ENCODE measurements around the gene OR5C1.
"Not testable (repeated sequence)": the region's sequence is repeated elsewhere in the genome, so short reads cannot be mapped to it uniquely, and the experiment has no call there.

Gene OR5C1

DNA sequence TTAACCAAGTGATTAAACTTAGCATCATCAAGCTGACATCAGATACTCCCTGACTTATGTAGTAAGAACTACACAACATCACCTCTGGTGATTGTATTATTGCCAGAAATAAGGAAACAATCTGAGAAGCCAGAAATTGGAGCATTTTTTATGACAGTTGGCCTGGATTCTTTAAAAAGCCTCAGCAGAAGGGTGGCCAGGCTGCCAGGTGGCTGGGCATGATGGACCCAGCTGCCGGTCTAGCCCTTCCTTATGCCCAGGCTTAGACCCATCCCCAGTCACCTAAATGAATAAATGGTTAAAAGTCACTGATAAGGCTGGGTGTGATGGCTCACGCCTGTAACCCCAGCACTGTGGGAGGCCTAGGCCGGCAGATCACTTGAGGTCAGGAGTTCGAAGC lies 24.0 kb downstream of the OR5C1 start:
- no peak for DNase-seq

DNA sequence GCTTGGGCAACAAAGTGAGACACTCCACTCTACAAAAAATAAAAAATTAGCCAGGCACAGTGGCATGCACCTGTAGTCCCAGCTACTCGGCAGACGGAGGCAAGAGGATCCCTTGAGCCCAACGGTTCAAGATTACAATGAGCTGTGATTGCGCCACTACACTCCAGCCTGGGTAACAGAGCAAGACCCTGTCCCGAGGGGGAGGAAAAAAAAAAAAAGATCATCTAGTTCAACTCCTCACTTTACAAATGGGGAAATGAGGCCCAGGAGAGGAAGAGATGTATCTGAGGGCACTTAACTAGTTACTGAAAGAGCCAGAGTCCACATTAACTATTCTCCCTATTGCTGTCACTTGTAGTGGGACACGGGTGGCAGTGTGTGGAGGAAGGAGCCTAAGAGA lies 25.8 kb downstream of the OR5C1 start:
- DNase-seq: no peak

DNA sequence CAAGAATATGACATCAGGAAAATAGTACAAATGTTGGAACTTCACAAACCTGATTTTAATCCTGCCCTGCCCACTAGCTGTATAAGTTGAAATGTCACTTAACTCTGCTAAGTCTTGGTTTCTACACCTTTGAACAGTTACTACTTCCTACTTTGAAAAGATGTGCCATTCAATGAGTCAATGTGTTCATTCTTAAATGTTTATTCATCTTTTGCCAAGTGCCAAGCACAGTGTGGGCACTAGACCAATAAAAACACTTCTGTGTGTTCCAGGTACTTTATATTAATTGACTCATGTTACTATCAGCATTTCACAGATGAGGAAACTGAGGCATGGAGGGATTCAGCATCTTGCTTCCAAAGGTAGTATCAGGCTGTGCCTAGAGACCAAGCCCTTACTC lies 26.8 kb downstream of the OR5C1 start:
- no peak for DNase-seq

DNA sequence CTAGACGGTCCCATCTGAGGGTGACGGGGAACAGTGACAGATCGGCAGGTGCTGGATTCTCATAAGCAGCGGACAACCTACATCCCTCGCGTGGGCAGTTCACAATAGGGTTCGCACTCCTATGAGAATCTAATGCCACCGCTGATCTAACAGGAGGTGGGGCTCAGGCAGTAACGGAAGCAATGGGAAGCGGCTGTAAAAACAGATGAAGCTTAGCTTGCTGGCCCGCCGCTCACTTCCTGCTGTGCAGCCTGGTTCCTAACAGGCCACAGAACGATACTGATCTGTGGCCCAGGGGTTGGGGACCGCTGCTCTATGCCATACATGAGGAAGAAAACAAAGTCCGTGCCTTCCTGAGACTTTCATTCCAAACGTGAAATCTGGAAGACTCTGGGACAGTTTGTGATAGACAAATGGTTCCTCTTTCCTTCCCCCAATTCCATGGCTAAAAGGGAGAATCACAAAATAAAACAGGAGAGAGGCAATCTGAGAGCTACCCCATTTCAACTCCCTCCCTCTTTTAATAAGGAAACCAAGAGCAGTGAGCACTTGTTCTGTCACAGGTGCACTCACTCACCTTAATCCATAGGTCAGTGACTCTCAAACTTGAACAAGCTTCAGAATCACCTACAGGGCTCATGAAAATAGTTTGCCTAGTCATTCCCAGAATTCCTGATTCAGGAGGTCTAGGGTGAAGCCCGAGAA lies 27.6 kb downstream of the OR5C1 start:
- peak in 4 of 5 donors; percentile 14 to 60 (median 29) for DNase-seq

DNA sequence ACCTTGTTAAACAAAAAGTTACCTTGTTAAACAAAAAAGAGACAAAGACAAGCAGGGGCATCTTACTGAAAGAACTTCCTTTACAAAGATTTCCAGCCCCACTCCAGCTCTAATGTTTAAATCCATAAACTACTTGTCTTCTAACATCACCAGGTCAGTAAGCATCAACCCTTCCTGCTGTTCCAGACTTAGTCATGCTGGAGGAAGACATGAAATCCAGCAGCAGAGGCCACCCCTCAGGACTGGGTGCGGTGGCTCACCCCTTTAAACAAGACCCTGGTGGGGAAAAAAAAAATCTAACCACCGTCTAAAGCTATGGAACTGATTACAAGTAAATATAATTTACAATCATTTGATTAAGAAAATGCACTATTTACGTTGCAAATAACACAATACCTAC lies 30.6 kb downstream of the OR5C1 start:
- DNase-seq: no peak

DNA sequence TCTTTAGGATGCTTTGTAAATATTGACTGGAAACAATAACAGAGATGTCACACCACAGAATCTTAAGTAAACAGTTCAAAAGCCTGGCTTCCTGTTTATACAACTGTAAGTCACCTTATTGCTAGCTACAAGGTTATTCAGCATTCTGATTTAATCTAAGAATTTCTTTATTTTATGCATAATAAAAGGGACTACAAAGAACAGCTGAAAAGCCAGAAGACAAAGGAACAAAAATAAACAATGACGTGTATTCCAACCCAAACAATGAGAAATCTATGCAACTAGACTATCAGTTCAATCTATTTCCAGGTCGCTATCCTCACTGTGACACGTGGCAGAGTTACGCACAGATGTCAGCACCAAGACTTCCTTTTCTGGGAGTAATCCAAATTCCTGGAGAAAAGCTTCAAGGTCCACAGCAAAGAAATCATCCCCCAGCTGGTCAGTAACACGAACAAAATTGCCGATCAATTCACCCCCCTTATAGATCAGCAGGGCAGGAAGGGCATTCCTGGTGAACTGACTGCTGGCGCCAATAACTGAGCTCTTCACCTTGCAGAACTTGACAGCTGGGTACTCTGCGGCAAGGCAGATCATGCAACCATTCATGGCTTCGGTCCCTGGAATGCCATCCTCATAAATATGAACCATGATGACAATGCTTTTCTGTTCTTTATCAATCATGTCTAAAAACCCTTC lies 31.2 kb downstream of the OR5C1 start:
- no peak for DNase-seq

DNA sequence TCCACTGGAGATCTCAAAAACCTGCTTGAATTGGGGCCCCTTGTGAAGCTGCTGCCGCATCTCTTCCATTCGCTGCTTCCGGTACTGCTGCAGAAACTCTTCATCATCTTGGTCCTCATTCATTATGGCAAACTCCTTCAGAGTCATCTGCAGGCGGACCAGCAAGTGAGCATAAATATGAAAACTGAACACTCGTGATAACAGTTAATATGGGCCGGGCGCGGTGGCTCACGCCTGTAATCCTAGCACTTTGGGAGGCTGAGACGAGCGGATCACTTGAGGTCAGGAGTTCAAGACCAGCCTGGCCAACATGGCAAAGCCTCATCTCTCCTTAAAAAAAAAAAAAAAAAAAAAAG lies 31.7 kb downstream of the OR5C1 start:
- no peak for DNase-seq

DNA sequence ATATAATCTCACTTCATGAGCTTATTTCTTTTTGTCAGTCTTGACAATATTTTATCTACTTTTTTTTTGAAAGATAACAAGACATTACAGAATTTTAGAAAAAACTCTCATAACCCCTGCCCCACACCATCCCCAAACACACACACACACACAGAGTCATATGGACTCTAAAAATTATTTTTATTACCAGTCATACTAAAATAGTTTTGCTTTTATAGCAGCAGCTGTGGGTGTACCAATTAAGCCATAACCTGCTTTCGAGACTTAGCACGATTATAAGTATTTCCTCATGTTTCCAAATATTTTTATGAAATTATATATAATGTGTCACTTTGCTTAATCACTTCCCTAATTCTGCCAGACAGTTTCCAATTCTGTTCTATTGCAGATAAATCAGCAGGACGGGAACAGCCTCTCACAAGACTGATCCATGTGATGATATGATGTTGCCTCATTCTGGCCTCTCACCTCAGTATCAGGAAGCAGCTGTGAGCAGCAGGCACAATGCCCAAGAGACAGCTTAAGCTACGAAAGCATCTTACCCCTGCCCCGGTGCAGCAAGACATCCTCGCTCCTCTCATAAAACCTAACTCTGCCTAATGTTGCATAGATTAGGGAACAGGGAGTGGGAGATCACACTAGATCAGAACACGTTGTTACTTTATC lies 32.7 kb downstream of the OR5C1 start:
- no peak for DNase-seq

DNA sequence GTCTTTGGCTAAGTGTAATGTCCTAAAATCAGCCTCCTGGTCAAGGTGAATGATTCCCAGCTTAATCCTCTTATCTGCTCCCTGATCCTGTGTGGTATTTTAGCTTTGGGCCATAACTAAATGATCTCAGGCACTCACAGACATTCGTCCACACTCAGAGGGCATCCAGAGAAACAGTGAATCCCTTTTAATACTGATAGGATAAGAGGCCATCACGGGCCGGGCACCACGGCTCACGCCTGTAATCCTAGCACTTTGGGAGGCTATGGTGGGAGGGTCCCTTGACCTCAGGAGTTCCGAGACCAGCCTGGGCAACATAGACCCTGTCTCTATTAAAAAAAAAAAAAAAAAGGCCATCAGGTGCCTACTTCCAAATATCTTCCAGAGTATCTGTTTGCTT lies 33.3 kb downstream of the OR5C1 start:
- DNase-seq: no peak

DNA sequence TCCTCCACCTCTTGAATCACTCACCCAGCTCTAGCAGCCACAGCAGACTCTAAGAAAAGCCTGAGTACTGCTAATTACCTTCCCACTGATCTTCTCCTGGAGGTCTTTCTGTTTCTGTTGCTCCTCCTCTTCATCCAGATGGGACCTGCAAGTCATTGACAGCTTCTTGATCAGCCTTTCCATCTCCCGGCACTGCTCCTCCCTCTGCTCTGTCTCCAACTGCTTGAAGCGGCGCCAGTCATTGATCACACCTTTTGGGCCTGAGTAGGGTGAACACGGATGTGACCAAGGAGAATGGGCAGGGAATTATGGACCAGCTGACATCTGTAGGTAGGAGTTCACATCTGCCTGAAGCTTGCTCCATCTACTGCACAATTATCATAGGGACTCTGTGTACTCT lies 34.2 kb downstream of the OR5C1 start:
- DNase-seq: no peak

DNA sequence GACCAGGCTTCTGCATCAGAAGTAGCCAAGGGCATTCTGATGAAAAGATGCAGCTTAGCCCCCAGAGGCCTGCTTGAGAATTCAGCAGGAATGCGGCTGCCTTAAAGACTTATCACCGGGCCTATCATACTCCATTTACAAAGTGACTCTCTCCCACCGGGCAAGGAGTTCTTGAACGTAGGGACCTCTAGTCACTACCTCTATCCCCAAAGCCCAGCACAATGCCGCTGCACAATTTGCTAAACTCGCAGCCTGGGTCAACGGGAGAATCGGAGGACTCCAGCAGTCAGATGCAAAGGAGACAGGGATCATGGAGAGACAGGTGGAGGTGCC lies 39.0 kb downstream of the OR5C1 start:
- no peak for DNase-seq

DNA sequence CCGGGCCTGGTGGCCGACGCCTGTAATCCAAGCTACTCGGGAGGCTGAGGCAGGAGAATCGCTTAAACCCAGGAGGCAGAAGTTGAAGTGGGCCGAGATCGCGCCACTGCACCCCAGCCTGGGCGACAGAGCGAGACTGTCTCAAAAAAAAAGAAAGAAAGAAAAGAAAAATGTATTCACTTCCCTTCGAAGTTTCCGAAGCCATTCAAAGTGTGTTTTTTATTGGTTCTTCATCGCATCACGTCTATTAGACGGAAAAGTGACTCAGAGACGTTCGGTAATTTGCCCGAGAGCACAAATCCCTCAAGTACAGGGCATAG lies 40.2 kb downstream of the OR5C1 start:
- DNase-seq: not testable (repeated sequence)

DNA sequence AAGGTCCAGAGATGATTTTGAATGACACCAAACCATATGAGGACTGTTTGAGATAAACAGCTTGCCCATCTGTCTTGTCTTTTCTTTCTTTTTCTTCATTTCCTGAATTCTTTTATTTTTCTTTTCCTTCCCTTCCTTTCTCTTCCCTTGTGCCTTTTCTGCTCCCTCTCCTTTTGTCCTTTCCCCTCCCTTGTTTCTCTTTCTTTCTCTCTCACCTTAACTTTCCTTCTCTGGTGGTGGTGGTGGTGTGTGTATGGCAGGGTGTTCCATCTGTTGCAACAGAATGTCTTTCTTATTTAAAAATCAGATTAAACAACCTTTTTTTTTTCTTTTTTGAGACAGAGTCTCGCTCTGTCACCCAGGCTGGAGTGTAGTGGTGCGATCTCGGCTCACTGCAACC lies 43.5 kb downstream of the OR5C1 start:
- no peak for DNase-seq

DNA sequence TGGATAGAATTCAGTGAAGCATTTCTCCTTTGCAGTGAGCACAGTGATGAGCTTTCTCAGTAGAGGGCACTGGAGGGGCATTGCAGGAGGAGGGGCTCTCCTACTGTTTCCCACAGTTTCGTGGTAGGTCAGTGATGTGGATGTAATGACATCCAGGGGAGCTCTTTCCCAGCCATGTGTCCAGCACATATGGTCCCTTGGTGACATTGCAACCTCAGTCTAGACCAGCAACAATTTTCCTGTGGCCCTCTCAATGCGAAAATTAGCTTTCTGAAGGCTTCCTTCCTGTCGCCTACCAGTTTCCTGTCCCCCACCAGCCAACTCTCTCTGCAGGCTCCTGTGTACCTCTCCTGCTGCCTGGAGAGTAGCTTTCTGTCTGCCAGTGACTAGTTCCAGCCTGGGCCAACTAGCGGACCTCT lies 46.6 kb downstream of the OR5C1 start:
- DNase-seq: peak in 1 of 5 donors; percentile 47

DNA sequence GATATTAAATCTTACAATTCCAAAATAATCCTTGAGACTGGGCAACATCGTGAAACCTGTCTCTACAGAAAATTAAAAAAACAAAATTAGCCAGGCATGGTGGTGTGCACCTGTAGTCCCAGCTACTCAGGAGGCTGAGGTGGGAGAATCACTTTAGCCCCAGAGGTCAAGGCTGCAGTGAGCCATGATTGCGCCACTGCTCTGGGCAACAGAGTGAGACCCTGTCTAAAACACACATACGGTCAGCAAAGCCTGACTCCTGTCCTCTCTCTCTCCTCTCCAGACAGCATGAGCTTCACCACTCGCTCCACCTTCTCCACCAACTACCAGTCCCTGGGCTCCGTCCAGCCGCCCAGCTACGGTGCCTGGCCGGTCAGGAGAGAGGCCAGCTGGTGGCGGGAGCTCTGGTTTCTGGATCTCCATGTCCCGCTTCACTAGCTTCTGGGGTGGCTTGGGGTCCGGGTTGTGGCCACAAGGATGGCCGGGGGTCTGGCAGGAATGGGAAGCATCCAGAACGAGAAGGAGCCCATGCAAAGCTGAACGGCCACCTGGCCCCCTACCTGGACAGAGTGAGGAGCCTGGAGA lies 48.6 kb downstream of the OR5C1 start:
- no peak for DNase-seq

DNA sequence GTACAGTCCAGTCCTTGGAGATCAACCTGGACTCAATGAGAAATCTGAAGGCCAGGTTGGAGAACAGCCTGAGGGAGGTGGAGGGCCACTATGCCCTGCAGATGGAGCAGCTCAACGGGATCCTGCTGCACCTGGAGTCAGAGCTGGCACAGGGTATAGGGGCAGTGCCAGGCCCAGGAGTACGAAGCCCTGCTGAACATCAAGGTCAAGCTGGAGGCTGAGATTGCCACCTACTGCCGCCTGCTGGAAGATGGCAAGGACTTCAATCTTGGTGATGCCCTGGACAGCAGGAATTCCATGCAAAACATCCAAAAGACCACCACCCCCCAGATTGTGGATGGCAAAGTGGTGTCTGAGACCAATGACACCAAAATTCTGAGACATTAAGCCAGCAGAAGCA lies 49.7 kb downstream of the OR5C1 start:
- DNase-seq: not testable (repeated sequence)
